Activated T-cell treated with anti-CD3 and anti-CD28 coated beads, Interleukin-2, amount 50 U/mL, for 48 hours (primary cell): ENCODE results near the gene FAM163B.

Experiments used
- DNase-seq, 2 experiments: peaks; one replicate each; pipeline ENCODE4 v3.0.0-alpha.2; 2020

Gene FAM163B

GRCh38 chr9:133580419-133580738 lies 28.8 kb downstream of the FAM163B start:
- no peak for DNase-seq

- DNase-seq = no peak
These were observed 29.4 kb downstream of the FAM163B start for GRCh38 chr9:133579601-133580418.

GRCh38 chr9:133578524-133579441 lies 30.4 kb downstream of the FAM163B start:
- DNase-seq = no peak

GRCh38 chr9:133577737-133578112 lies 31.5 kb downstream of the FAM163B start:
- no peak for DNase-seq

- DNase-seq = no peak
These were observed 32.1 kb downstream of the FAM163B start for GRCh38 chr9:133576875-133577736.

- DNase-seq = no peak
These were observed 32.9 kb downstream of the FAM163B start for GRCh38 chr9:133576031-133576874.

GRCh38 chr9:133575186-133576030 lies 33.8 kb downstream of the FAM163B start:
- DNase-seq = no peak

GRCh38 chr9:133574771-133575170 lies 34.4 kb downstream of the FAM163B start:
- no peak for DNase-seq

GRCh38 chr9:133573791-133574515 lies 35.2 kb downstream of the FAM163B start:
- no peak for DNase-seq

GRCh38 chr9:133572821-133573361 lies 36.3 kb downstream of the FAM163B start:
- DNase-seq = no peak

GRCh38 chr9:133571896-133572595 lies 37.1 kb downstream of the FAM163B start:
- no peak for DNase-seq

GRCh38 chr9:133571391-133571890 lies 37.7 kb downstream of the FAM163B start:
- DNase-seq = no peak

GRCh38 chr9:133570691-133571080 lies 38.5 kb downstream of the FAM163B start:
- DNase-seq = no peak

- no peak for DNase-seq
These were observed 39.1 kb downstream of the FAM163B start for GRCh38 chr9:133569891-133570690.

- DNase-seq = no peak
These were observed 39.9 kb downstream of the FAM163B start for GRCh38 chr9:133569121-133569785.

- DNase-seq = no peak
These were observed 41.0 kb downstream of the FAM163B start for GRCh38 chr9:133568186-133568585.

GRCh38 chr9:133566817-133567216 lies 42.4 kb downstream of the FAM163B start:
- DNase-seq = no peak

- no peak for DNase-seq
These were observed 42.8 kb downstream of the FAM163B start for GRCh38 chr9:133566382-133566781.
